Inflammatory macrophage treated with lipopolysaccharide for 1 hour (primary cell): Measurements from ENCODE around the gene TFE3.
"Not testable (repeated sequence)": the region's sequence is repeated elsewhere in the genome, so short reads cannot be mapped to it uniquely, and the experiment has no call there.

Experiments used
- DNase-seq, 2 donors: peaks; one replicate each; pipeline ENCODE4 v3.0.0-alpha.2; 2020 to 2022

TFE3 gene

DNA sequence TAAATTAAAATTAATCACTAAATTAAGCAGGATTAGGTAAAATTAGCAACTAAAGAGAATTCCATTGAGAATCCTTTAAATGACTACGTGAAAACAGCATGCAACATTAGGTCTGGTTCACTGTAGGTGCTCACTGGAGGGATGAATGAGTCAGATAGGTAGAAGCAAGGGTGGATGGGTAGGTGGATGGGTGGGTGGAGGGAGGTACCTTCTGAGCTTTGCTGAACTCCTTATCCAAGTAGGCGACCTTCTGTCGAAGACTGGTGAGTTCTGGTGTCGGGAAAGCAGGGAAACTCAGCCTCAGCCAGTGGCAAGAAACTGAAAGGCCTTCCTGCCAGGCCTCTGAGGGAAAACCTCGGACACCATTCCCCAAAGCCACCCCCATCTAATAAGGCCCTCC is 44.1 kb downstream of the TFE3 start:
- DNase-seq: no peak

DNA sequence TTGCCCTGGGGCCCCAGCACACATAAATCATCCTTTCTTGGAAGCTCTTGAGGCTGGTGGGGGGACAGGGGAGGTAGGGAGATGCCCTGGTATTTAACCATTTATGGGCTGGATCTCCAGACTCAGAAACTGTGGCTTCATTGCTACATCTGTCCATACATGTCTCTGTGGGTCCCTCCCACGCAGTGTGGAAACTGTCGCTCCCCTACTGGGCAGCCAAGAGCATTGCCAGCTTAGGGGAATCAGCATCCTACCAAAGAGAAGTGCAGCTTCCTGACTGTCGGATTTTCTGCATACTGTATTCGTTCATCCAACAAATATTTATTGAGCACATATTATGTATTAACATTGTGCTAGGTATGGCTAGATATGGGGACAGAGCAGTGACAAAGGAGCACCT is 44.8 kb downstream of the TFE3 start:
- DNase-seq: peak; percentile 10 to 16

DNA sequence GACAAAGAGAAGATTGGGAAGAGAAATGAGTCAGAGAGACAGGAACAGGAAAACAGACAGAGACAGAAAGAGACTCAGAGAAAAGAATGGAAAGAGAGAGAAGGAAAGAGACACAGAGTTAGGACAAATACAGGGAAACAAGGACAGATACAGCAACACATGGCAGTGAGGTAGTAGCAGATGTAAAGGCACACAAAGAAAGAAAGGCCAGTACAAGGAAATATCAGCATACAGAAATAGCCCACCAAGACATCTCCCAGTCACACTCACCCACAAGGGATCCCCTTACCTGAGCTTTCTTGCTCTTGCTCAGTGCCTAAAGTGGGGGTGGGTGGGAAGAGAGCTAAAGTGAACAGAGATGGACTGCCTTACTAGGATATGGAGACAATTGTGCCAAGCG is 45.3 kb downstream of the TFE3 start:
- DNase-seq: no peak

DNA sequence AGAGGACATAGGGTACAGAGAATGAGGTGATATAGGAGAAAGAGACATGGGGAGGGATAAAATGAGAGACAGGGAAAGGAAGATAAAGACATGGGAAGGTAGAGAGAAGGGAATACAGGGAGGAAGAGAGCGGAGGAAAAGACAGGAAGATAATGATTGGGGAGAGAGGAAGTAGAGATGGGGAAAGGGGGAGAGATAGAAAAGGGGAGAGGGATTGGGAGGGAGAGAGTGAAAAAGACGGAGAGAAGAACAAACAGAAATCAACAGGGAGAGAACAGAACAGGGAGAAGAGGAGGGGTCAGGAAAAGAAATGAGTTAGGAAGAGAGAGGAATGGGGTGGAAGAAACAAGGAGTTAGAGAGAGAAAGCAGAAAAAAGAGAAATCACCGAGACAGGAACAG is 45.7 kb downstream of the TFE3 start:
- DNase-seq: no peak

DNA sequence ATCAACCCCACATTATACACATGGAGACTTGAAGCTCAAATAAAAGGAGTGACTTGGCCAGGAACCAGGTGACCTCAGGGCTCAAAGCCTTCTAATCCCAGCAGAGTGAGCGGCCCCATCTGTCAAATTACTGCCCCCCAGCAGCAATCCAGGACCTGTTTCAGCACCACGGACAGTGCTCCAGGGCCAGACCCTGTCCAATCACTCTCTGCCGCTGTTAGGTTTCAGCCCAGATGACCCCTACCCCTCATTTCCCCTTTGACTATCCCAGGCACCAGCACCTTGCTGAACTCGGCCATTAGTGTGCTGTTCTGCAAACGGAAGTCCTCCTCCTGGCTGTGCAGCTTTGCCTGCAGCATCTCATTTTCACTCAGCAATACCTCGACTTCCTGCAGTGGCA is 46.2 kb downstream of the TFE3 start:
- no peak for DNase-seq

DNA sequence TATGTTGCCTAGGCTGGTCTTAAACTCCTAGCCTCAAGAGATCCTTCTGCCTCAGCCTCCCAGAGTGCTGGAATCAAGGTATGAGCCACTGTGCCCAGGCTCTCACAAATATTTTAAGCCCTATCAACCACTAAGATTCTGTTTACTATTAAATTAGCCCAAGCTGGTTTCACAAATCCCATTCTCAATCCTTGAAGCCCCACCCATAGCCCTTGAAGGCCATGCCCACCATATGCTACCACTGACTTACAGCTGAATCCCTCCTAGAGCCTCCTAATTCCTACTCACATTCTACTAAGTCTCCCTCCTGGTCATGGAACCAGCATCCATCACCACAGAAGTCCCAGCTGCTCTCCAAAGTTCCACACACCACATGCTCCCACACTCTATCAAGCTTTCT is 50.8 kb downstream of the TFE3 start:
- DNase-seq: no peak

DNA sequence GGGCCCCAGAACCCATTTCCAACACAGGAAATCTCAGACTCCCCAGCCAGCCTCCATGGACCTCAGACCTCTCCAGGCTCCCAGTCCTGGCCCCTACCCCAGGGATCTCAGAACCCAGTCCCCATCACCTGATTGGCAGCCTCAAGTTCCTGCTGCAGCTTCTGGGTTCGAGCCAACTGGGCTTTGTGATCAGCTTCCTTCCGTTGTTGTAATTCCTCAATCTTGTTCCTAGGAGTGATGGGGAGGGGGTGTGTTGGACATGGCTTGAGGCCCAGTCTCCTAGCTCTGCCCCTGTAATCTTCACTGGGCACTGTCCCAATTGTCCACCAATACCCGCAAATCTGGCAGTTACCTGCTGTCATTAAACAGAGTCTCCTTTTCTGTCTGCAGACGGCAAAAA is 53.7 kb downstream of the TFE3 start:
- no peak for DNase-seq

DNA sequence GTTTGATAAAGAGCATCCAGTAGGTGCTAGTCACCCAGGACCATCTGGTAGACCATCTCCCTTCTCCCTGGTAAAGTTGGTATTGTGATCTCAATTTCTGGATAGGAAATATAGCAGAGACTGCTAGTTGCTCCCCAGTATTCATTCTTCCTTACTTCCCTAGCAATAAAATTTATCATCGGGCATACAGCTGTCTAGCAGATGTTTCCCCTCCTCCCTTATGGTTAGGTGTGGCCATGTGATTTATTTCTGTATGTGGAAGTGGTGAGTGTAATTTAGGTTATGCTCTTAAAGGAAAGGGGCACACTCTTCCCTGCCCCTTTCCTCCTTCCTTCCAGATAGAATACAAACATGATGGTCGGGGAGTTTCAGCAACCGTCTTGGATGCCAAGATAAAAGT is 59.3 kb downstream of the TFE3 start:
- no peak for DNase-seq

DNA sequence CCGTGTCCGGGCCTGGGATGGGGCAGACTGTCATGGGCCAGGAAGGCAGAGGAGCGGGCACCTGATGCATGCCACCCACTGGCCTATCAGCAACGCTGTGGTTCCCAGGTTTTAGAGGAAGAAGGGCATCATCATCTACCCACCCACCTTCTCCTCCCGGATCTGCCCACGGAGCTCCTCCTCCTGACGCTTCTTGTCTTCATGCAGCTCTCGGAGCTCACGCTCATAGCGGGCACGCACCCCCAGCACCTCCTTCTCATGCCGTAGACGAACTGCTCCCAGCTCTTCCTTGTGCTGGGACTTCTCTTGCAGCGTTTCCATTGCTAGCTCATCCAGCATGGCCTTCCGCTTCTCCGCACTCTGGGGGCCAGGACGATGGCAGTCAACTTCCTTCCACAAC is 60.1 kb downstream of the TFE3 start:
- DNase-seq: peak in 1 of 2 donors; percentile 40

DNA sequence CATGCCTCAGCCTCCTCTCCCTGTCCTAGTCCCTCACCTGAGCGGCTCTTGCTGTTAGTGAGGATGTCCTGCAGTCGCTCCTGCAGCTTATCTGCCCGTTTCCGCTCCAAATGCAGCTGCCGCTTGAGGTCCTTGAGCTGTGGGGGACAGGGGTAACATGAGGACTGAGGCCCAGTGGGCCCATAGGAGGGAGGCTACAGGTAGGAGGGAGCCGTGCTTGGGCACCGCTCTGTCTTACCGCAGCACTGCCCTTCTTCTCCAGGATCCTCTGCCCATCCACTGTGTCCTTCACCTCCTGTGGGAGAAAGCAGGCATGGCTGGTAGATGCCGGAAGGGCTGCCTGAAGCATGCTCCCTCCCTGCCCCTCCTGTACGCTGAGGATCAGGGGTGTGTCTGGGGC is 62.0 kb downstream of the TFE3 start:
- no peak for DNase-seq

DNA sequence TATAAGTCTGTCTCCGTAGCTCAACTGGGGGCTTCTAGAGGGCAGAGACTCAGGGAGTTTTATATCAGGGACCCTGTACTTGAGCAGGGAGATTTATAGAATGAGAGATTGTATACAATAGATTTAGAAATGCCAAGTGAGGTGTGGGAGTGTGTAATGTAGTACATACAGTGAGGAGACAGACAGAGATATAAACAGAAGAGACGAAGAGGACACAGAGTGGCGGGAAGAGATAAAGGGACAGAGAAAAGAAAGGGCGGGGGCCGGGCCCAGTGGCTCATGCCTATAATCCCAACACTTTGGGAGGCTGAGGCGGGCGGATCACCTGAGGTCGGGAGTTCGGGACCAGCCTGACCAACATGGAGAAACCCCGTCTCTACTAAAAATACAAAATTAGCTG is 62.8 kb downstream of the TFE3 start:
- DNase-seq: not testable (repeated sequence)
